NCI-H446 treated with DMSO at 0.1 percent for 48 hours (cell line): Measurements from ENCODE around the gene PRDX1.
"Not testable (repeated sequence)": the region's sequence is repeated elsewhere in the genome, so short reads cannot be mapped to it uniquely, and the experiment has no call there.

Source experiments
- DNase-seq: peaks from one replicate; lab custom pipeline; 2025; lab: John Stamatoyannopoulos, UW

Gene PRDX1

DNA sequence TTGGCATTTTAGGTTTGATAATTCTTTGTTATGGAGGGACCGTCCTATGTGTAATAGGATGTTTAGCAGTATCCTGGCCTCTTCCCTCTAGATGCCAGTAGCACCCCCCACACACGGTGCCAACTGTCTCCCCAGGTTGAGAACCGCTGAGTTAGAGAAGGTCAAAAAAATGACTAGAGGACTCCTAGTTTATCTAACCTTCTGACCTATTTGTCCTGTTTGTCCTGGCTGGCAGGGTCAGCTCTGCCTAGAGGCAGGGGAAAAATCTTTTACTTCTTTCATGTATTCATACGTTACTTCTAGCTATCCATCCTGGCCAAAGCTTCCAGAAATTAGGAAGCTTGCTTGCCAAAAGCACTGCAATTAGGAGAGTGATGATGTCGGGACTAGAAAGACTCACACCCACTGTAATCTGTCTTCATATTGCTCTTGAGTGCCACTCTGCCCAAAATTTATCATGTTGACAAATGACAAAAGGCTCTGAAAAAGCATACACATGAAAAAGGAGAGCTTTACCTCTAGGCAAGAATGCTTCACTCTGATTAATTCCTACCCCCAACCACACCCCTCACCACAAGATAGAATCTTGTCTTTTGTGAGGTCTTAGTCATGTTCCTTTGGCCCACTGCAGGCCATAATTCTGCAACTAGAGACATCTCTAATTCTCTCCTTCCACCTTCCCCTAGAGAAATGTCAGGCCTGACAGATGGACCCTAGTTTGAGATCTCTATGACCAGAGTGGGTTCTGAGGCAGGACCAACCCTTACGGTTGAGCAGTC, 14.5 kb upstream of the PRDX1 start:
- DNase-seq = no peak

DNA sequence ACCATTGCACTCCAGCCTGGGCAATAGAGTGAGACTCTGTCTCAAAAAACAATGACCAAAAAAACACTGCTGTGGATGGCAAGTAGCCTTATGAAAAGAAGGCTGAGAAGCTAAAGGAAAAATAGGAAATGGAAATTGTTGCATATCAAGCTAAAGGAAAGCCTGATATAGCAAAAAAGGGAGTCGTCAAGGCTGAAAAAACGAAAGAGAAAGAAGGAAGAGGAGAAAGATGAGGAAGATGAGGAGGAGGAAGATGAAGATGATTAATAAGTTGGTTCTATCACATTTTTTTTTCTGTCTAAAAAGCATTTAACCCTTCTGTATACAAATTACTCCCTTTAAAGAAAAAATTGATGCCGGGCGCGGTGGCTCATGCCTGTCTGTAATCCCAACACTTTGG, 10.2 kb upstream of the PRDX1 start:
- DNase-seq = no peak

DNA sequence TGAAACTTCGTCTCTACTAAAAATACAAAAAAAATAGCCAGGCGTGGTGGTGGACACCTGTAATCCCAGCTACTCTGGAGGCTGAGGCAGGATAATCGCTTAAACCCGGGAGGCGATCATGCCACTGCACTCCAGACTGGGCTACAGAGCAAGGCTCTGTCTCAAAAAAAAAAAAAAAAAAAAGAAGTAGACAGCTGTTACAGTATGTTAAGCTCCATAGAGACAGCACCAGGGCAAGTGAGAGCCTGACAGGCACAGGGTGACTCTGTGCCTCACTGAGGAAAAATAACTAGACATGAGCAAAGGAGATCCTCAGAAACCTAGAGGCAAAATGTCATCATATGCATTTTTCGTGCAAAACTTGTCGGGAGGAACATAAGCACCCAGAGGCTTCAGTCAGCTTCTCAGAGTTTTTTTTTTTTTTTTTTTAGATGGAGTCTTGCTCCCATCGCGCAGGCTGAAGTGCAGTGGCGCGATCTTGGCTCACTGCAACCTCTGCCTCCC, 9.0 kb upstream of the PRDX1 start:
- DNase-seq = no peak

DNA sequence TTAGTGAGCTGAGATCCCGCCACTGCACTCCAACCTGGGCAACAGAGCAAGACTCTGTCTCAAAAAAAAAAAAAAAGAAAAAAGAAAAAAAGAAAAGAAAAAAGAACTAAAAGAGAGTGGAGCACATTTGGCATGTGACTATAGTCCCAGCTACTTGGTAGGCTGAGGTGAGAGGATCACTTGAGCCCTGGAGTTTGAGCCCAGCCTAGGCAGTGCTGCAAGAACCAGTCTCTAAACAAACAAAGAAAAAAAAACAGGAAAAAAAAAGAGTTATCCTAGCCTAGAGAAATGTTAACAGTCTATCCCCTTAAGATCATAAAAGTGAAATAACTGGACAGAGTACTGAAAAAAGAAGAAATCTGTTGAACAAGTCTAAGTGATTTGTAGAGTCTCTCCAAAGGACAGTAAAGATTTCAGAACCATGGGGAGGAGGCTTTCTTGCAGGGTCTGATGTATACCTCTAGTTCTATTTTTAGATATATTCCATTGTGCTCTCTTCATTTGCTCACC, 4.5 kb upstream of the PRDX1 start:
- DNase-seq = no peak

DNA sequence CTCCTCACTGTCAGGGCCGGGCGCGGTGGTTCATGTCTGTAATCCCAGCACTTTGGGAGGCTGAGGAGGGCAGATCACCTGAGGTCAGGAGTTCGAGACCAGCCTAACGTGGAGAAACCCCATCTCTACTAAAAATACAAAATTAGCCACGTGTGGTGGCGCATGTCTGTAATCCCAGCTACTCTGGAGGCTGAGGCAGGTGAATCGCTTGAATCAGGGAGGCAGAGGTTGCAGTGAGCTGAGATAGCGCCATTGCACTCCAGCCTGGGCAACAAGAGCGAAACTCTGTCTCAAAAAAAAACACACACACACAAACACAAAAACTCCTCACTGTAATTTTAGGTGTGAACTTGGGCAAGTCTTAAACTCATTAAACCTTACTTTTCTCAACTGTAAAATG, 2.3 kb upstream of the PRDX1 start:
- DNase-seq = not testable (repeated sequence)

DNA sequence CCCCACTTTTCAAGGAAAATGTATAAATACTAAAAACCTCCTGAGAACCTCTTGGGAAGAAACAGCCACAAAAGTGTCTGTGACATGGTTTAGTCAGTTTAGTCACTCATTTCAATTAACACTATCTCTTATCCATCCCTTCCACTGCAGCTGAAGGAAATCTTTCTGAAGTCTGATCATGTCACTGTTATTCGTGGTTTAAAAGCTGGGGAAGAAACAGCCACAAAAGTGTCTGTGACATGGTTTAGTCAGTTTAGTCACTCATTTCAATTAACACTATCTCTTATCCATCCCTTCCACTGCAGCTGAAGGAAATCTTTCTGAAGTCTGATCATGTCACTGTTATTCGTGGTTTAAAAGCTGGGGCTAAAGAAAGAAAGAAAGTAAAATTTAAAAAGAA, 1.8 kb upstream of the PRDX1 start:
- DNase-seq = not testable (repeated sequence)

DNA sequence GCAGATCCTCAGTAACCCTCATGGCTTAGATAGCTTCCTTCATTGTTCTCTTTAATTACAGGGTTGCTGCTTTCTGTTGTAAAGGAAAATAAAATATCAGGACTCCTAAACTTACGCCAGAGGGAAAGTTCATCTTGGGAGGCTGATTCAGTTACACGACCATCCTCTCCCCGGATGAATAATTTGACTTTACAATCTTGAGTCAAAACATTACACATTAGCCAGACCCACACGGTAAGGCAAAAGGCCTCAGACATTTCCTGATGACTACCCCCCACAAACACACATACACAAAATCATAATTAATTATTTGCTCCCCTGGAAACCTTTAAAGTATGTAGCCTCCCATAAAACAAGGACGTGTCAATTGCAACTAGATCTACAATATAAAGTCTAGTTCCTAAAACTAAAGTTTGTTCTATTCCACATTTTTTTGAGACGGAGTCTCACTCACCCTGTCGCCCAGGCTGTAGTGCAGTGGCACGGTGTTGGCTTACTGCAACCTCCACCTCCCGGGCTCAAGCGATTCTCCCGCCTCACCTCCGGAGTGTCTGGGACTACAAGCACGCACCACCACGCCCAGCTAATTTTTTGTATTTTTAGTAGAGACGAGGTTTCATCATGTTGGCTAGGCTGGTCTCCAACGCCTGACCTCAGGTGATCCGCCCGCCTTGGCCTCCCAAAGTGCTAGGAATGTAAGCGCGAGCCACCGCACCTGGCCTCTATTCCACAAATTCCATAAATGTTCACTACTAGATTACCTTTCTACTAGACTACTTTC, 830 bp upstream of the PRDX1 start:
- DNase-seq = no peak

DNA sequence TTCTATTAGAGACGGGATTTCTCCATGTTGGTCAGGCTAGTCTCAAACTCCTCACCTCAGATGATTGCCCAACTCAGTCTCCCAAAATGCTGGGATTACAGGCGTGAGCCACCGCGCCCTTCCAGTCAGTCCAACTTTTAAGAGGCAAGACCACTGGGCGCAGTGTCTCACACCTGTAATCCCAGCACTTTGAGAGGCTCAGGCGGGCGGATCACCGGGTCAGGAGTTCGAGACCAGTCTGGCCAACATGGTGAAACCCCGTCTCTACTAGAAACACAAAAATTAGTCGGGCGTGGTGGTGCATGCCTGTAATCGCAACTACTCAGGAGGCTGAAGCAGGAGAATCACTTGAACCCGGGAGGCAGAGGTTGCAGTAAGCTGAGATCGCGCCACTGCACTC, 1.9 kb downstream of the PRDX1 start:
- not testable (repeated sequence) for DNase-seq

DNA sequence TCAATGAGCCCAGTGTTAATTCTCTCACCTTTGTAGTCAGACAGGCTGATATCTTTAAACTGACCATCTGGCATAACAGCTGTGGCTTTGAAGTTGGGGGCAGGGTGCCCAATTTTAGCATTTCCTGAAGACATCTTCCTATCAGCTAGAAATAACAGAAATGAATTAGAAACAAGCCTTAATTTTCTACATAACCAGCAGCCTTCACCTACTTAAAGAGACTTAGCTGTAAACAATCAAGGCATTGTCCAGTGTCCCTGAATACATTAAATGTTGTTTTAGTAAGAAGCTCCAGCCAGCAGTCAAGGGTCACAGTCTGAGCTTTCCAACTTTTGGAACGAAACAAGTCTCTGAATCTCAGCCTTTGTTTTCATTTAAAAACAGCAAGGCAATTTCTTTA, 2.8 kb downstream of the PRDX1 start:
- no peak for DNase-seq

DNA sequence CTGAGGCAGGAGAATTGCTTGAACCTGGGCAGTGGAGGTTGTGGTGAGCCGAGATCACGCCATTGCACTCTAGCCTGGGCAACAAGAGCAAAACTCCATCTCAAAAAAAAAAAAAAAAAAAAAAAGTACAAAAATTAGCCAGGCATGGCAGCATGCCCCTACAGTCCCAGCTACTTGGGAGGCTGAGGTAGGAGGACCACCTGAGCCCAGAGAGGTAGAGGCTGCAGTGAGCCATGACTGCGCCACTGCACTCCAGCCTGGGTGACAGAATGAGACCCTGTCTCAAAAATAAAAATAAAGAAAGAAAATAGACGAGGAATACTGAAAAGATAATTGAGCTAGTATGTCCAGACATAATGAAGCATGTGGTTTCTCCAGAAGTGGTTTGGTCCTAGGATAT, 3.3 kb downstream of the PRDX1 start:
- not testable (repeated sequence) for DNase-seq

DNA sequence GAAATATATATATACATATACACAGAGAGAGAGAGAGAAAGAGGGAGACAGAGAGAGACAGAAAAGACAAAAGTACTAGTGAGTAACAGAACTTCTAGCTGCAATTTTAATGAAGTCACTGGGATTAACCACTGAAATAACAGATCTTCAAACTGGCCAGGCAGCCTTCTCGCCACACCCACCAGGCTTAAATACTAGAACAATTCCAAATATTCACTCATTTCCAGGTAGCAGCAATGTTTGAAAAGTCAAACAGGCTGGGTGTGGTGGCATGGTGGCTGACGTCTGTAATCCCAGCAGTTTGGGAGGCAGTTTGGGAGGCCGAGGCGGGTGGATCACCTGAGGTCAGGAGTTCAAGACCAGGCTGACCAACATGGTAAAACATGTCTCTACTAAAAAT, 5.2 kb downstream of the PRDX1 start:
- no peak for DNase-seq

DNA sequence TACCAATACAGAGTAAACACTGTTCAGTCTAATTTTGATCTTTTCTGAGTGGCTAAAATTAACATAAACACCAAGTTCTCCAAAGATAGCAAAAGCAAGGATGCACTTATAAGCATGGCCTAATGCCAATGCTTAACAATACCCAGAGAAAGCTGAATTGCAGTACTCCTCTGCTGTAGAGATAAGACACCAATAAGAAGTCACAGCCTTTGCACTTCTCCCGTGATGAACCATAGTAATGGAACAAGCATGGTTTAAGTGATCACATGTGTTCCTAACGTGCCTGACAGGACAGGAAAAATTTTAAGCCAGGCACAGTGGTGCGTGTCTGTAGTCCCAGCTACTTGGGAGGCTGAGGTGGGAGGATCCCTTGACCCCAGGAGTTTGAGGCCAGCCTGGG, 5.6 kb downstream of the PRDX1 start:
- DNase-seq = no peak

DNA sequence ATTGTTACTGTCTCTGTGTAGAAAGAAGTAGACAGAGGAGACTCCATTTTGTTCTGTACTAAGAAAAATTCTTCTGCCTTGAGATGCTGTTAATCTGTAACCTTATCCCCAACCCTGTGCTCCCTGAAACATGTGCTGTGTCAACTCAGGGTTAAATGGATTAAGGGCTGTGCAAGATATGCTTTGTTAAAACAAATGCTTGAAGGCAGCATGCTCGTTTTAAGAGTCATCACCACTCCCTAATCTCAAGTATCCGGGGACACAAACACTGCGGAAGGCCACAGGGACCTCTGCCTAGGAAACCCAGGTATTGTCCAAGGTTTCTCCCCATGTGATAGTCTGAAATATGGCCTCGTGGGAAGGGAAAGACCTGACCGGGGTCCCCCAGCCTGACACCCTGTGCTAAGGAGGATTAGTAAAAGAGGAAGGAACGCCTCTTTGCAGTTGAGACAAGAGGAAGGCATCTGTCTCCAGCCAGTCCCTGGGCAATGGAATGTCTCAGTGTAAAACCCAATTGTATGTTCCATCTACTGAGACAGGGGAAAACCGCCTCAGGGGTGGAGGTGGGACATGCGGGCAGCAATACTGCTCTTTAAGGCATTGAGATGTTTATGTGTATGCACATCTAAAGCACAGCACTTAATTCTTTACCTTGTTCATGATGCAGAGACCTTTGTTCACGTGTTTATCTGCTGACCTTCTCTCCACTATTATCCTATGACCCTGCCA, 8.0 kb downstream of the PRDX1 start:
- not testable (repeated sequence) for DNase-seq

DNA sequence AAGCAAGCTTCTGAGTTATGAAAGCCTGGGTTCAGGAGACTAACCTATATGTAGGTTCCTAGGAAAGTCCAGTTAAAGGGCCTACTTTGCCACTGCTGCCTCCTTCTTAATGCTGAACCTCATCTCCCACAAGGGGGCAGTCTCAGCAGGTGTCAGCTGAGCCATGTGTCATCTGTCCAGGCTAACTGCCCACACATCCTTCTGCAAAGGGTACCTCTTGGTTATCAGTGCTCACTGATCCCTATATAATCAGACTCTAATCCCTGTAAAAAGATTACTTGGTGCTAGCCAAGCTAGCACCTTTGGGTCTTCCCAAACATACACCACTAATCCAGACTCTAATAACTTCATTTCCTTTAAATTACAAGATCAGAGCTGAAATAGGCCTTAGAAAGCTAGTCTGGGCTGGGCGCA, 9.0 kb downstream of the PRDX1 start:
- no peak for DNase-seq

DNA sequence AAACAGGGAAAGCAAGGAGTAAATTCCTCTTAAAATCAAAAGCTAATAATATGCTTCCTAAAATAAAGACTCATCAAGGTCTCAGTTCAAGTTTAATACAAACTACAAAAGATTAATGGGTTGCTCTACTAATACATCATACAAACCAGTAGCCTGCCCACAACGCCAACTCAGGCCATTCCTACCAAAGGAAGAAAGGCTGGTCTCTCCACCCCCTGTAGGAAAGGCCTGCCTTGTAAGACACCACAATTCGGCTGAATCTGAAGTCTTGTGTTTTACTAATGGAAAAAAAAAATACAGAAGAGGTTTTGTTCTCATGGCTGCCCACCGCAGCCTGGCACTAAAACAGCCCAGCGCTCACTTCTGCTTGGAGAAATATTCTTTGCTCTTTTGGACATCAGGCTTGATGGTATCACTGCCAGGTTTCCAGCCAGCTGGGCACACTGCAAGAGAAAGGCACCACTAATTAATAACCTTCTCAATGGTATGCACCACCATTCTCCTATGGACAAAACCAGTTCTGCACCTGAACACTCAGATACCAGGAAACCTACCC, 10.6 kb downstream of the PRDX1 start:
- DNase-seq = no peak

DNA sequence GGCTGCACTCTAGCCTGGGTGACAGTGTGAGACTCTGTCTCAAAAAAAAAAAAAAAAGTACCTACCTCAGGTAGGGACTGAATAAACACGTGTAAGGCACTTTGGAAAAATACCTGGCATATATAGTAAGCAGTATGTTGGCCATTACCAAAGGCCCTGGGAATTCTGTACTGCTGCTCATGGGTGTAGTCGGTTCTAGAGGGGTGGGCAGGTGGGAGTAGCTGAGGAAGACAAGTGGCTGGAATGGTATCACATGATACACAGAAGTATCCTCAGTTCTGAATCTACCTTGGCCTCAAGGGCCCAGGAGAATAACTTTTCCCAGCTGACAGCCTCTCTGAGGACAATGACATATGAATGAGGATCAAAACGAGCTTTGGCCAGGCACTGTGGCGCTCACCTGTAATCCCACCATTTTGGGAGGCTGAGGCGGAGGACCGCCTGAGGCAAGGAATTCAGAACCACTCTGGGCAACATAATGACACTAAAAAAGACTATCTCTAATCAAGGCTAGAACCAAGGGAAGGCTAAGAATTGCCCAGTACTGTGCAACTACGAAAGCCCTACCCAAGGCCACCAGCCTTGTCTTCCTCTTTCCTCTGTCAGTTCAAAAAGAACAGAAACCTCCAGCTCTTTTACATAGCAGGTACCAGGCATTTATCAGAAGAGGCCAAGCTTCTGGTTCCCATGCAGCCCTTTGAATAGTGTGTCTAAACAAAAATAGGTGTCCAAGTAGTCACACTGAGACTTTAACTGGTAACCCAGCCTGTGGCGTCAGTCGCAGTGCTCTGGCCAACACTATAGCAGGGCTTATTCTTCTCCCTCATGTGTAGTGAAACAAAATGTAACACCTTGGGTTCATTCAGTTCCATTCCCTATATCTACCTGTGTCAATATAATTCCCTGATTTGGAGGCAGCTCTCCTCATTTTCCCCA, 11.4 kb downstream of the PRDX1 start:
- DNase-seq = no peak

DNA sequence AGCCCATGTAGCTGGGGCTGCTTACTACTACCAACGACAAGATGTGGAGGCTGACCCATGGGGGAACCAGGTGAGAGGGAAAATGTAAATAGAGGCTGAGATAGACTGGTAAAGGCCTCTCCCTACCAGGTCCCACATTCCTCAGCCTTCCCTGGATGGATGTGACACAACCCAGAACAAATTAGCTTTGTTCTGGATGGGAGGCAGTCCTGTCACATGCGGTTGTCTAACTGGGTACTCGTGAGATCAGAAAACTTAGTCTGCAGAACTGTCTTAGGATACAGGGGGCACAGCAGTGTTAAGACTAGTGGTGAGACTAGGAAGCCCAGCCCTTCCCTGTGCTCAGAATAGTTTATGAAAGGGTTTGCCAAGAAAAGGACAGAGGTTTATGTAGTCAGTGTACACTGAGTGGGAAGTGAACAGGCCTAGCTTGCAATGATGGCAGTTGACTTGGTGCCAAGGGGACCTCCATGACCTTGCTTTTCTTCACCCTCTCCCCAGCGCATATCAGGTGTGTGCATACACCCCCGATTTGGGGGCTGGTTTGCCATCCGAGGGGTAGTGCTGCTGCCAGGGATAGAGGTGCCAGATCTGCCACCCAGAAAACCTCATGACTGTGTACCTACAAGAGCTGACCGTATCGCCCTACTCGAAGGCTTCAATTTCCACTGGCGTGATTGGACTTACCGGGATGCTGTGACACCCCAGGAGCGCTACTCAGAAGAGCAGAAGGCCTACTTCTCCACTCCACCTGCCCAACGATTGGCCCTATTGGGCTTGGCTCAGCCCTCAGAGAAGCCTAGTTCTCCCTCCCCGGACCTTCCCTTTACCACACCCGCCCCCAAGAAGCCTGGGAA, 13.2 kb downstream of the PRDX1 start:
- no peak for DNase-seq

DNA sequence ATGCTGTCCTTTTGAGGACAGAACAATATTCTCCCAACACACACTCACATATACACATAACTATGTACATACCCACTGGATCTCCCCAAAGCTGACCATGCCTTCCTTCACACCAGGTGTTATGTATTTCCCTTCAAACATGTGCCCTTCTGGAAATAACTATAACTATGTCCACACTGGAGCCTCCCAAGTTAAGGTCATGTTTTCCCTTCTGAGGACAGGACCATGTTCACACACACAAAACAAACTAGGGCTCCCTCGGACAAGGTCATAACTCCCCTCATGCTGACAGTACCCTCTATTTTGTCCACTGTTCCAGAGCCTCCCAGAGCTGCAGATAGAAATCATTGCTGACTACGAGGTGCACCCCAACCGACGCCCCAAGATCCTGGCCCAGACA, 13.8 kb downstream of the PRDX1 start:
- no peak for DNase-seq

DNA sequence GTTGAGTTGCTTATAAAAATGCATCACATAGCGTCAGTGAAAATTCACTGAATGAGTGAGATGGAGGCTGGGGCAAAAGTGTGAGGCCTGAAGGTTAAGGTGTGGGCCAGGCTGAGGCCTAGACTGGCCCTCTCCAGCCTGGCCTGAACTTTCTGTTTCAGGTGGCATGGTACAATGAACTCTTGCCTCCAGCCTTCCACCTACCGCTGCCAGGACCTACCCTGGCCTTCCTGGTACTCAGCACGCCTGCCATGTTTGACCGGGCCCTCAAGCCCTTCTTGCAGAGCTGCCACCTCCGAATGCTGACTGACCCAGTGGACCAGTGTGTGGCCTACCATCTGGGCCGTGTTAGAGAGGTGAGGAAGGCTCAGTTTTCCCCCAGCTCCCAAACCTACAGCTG, 14.5 kb downstream of the PRDX1 start:
- DNase-seq = no peak
